DMS79 (cell line): ENCODE measurements around the gene BUD31.
"Not testable (repeated sequence)": the region's sequence is repeated elsewhere in the genome, so short reads cannot be mapped to it uniquely, and the experiment has no call there.

Source experiments
- DNase-seq: peaks from one replicate; lab custom pipeline; 2025; lab: John Stamatoyannopoulos, UW

The BUD31 gene

GRCh38 chr7:99408379-99409191, at the start of gene BUD31, which contains the start of gene PDAP1:
Gene BUD31 (plus strand): TSS chr7:99408969. CDS start chr7:99411093, 2,124 bp downstream.
Gene PDAP1 (minus strand): TSS chr7:99408597. CDS start chr7:99408548, 49 bp downstream.
- peak; percentile 91 for DNase-seq

- no peak for DNase-seq
Observed at GRCh38 chr7:99359465-99360154, 49.2 kb upstream of the BUD31 start.

- DNase-seq, result no peak
Observed at GRCh38 chr7:99362801-99363200, 46.0 kb upstream of the BUD31 start.

GRCh38 chr7:99363286-99363685, 45.5 kb upstream of the BUD31 start:
- DNase-seq, result no peak

- no peak for DNase-seq
Observed at GRCh38 chr7:99365318-99366141, 43.2 kb upstream of the BUD31 start.

DNA sequence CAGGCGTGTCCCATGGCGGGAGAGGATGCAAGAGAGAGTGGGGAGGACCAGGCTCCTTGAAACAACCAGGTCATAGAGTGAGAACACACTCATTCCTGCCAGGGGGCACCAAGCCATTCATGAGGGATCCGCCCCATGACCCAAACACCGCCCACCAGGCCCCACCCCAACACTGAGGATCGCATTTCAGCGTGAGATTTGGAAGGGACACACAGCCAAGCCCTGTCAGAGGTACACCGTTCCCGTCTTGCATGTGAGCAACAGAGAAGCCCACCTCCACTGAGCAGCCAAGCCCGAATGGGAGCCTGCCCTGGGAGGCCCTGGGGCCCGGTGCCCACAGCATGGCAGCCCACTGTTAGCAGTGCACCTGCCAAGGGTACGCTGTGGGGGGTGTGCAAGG, 42.1 kb upstream of the BUD31 start:
- DNase-seq, result no peak

DNA sequence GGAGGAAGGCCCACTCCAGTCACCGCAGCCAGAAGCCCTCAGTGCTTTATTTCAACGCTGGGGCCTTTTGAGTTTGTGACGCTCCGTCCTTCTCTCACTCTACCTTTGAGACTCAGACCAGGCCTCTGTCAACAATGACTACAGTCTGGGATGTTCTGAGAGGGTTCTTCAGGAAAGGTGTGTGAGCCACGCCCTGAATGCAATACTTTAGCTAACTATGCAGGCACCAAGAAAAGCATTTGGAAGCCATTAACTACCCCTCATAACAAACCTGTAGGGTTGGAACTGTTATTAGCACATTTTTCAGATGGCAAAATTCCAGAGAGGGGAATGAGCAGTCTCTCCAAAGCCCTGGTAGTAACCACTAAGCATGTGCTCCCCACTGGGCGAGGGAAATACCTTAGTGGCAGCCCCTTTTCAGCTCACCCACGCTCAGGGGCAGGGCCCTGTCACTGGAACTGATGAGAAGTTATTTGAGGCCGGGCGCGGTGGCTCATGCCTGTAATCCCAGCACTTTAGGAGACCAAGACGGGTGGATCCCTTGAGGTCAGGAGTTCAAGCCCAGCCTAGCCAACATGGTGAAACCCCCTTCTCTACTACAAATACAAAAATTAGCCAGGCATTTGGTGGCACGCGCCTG, 39.9 kb upstream of the BUD31 start:
- peak; percentile 21 for DNase-seq

DNA sequence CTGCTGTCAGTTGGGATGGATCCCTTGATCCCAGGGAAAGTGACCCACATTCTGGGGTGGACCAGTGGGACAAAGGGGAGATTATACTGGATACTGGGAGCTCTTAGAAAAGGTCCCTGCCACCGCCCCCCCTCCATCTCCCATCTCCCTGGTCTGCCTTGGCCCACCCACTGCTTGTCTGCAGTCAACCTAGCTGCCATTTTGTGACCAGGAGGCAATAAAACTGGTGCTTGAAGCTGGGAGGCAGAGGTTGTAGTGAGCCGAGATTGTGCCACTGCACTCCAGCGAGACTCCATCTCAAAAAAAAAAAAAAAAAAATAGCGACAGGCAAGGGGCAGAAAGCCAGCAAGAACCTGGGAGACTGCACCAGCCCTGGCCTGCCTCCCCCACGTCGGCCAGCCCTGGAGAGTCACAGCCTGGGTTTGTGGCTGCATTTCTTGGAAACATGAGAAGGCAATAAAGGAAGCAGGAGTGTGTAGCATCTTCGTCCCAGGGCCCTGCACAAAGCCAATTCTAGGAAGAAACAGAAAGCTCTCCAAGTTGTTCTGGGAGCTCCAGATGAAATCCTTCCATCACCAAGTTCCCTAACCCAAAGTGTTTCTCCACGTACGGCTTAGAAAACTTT, 38.9 kb upstream of the BUD31 start:
- DNase-seq, result no peak

GRCh38 chr7:99371376-99371920, 37.3 kb upstream of the BUD31 start:
- DNase-seq, result no peak

- peak; percentile 51 for DNase-seq
Observed at GRCh38 chr7:99372275-99373090, 36.3 kb upstream of the BUD31 start.

- no peak for DNase-seq
Observed at GRCh38 chr7:99373091-99374066, 35.4 kb upstream of the BUD31 start.

- DNase-seq, result peak; percentile 26
Observed at GRCh38 chr7:99374111-99375064, 34.4 kb upstream of the BUD31 start, which contains the start of gene ARPC1B. Gene ARPC1B (plus strand): TSS chr7:99374730. CDS start chr7:99385715, 10,985 bp downstream.

DNA sequence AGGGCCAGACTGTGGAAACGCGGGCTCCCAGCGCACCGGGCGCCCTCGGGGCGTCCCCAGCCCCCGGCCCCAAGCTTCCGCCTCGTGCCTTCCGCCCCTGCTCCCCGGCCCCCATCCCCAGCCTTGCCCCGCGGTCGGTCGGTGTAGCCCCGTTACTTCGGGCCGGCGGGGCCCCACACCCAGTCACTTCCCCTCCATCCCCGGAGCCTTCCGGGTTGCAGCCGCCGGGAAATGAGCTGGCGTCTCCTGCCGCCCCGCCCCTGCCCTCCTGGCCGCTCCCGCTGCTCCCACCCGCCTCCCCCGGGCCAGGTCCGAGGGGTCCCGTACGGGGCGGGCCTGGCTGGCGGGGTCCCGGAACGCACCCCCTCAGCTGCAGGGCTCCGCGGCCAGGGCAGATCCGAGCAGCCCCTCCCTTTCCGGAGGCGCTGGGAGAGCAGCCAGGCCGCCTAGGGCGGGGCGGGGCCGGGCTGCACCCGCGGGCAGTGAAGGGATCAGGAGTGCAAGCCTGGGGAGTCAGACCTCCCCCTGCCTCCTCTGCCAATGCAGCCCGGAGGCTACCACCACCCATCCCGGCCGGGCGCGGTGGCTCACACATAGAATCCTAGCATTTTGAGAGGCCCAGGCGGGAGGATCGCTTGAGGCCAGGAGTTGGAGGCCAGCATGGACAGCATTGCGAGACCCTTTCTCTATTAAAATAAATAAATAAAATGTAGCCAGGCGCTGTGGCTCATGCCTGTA, 33.5 kb upstream of the BUD31 start:
- DNase-seq, result no peak

GRCh38 chr7:99379043-99379577, 29.7 kb upstream of the BUD31 start:
- no peak for DNase-seq

DNA sequence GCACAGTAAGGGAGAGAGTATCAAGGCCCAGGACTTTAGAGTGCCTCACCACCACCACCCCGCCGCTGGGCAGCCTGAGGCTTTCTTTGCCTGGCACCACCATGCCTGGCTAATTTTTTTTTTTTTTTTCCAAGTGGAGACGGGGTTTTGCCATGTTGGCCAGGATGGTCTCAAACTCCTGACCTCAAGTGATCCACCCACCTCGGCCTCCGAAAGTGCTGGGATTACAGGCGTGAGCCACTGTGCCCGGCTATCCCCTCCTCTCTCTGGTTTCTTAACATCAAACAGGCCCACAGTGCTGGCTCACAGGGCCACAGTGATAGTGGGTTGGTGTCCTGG, 29.1 kb upstream of the BUD31 start:
- not testable (repeated sequence) for DNase-seq

DNA sequence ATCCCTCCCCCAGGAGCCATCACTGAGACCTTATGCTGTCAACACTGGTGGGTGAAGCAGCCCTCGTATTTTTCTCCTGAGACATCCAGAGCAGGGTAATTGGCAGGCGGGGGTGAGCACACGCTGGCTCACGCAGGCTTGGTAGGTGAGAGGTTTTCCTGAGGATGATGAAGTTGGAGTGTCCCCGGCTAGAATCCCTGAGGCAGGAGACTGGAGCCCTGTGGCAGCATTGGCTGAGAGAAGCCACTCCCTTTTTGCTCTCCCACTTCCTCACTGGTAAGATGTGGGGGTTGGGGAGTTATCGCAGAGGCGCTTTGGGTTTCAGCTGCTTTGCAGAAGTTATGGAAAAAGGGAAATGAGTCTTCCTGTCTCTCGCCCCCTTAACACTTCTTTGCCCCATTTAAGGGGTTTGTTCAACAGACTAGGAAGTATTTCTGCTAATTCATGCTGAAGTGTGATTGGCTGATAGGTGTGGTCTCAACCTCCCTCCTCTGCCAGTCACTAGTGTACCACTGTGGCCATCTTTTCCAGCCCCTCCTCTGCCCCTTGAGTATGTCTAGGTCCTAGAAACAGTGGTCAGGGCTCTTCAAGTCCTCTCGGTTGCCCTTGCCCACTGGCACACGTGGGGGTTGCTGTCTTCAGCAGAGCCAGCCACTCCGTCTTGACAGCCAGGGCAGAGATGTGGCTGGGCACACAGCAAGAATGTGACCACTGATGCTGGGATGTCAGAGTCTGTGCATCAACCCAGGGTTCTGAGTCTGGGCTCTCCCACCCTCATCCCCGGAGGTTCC, 28.5 kb upstream of the BUD31 start:
- no peak for DNase-seq
